NCI-H2107 (cell line): ENCODE measurements around the gene PCDHGA7.
"Not testable (repeated sequence)": the region's sequence is repeated elsewhere in the genome, so short reads cannot be mapped to it uniquely, and the experiment has no call there.

Experiments used
- DNase-seq: peaks from one replicate; lab custom pipeline; 2025; lab: John Stamatoyannopoulos, UW

Gene PCDHGA7

GRCh38 chr5:141382469-141383294 is at the start of gene PCDHGA7:
PCDHGA7 (plus strand) TSS chr5:141382742; CDS start chr5:141382900, 158 bp downstream.
- no peak for DNase-seq

- no peak for DNase-seq
Observed at GRCh38 chr5:141338538-141339306, 43.8 kb upstream of the PCDHGA7 start, which contains the start of gene PCDHGA2. PCDHGA2 (plus strand) TSS chr5:141338760.

GRCh38 chr5:141340781-141341354 is 41.7 kb upstream of the PCDHGA7 start:
- DNase-seq: not testable (repeated sequence)

- DNase-seq: no peak
Observed at GRCh38 chr5:141342773-141343172, 39.8 kb upstream of the PCDHGA7 start.

- no peak for DNase-seq
Observed at GRCh38 chr5:141343242-141343952, 39.1 kb upstream of the PCDHGA7 start, which contains the start of gene PCDHGA3. PCDHGA3 (plus strand) TSS chr5:141343829; CDS start chr5:141344034, 205 bp downstream.

GRCh38 chr5:141343953-141344463 is 38.5 kb upstream of the PCDHGA7 start:
- no peak for DNase-seq

- DNase-seq: no peak
Observed at GRCh38 chr5:141345327-141345726, 37.2 kb upstream of the PCDHGA7 start.

- DNase-seq: not testable (repeated sequence)
Observed at GRCh38 chr5:141346017-141346416, 36.5 kb upstream of the PCDHGA7 start.

- no peak for DNase-seq
Observed at GRCh38 chr5:141349917-141350619, 32.5 kb upstream of the PCDHGA7 start, which contains the start of gene PCDHGB1. PCDHGB1 (plus strand) TSS chr5:141350099; CDS start chr5:141350261, 162 bp downstream.

- DNase-seq: no peak
Observed at GRCh38 chr5:141351591-141351990, 31.0 kb upstream of the PCDHGA7 start.

- no peak for DNase-seq
Observed at GRCh38 chr5:141354900-141355469, 27.6 kb upstream of the PCDHGA7 start, which contains the start of gene PCDHGA4. PCDHGA4 (plus strand) TSS chr5:141355021; CDS start chr5:141355108, 87 bp downstream.

- DNase-seq: no peak
Observed at GRCh38 chr5:141355641-141356040, 26.9 kb upstream of the PCDHGA7 start.

- no peak for DNase-seq
Observed at GRCh38 chr5:141356133-141356532, 26.4 kb upstream of the PCDHGA7 start.

GRCh38 chr5:141356950-141357349 is 25.6 kb upstream of the PCDHGA7 start:
- no peak for DNase-seq

- no peak for DNase-seq
Observed at GRCh38 chr5:141359790-141360426, 22.6 kb upstream of the PCDHGA7 start, which contains the start of gene PCDHGB2. PCDHGB2 (plus strand) TSS chr5:141359994; CDS start chr5:141360136, 142 bp downstream.

- no peak for DNase-seq
Observed at GRCh38 chr5:141360685-141361084, 21.9 kb upstream of the PCDHGA7 start.

- DNase-seq: no peak
Observed at GRCh38 chr5:141362719-141363118, 19.8 kb upstream of the PCDHGA7 start.

- DNase-seq: no peak
Observed at GRCh38 chr5:141363952-141364660, 18.4 kb upstream of the PCDHGA7 start, which contains the start of gene PCDHGA5. PCDHGA5 (plus strand) TSS chr5:141364162; CDS start chr5:141364331, 169 bp downstream.
